ENCODE results near the gene USP12.
"Not testable (repeated sequence)": the region's sequence is repeated elsewhere in the genome, so short reads cannot be mapped to it uniquely, and the experiment has no call there.

The USP12 gene

GRCh38 chr13:27118428-27119054 lies 53.1 kb downstream of the USP12 start:
- no peak for DNase-seq

- DNase-seq: no peak
Observed at GRCh38 chr13:27117952-27118351, 53.7 kb downstream of the USP12 start.

GRCh38 chr13:27117158-27117557 lies 54.5 kb downstream of the USP12 start:
- no peak for DNase-seq

GRCh38 chr13:27113436-27113835 lies 58.2 kb downstream of the USP12 start:
- no peak for DNase-seq

- no peak for DNase-seq
Observed at GRCh38 chr13:27112006-27112405, 59.6 kb downstream of the USP12 start.

GRCh38 chr13:27110056-27110746 lies 61.4 kb downstream of the USP12 start:
- DNase-seq: no peak

- no peak for DNase-seq
Observed at GRCh38 chr13:27106144-27106543, 65.5 kb downstream of the USP12 start.

GRCh38 chr13:27104606-27105005 lies 67.0 kb downstream of the USP12 start:
- DNase-seq: no peak

GRCh38 chr13:27101847-27102246 lies 69.8 kb downstream of the USP12 start:
- no peak for DNase-seq

- DNase-seq: no peak
Observed at GRCh38 chr13:27101289-27101688, 70.3 kb downstream of the USP12 start.

- DNase-seq: no peak
Observed at GRCh38 chr13:27097691-27098090, 73.9 kb downstream of the USP12 start.

GRCh38 chr13:27091451-27091850 lies 80.2 kb downstream of the USP12 start:
- DNase-seq: no peak

- no peak for DNase-seq
Observed at GRCh38 chr13:27088619-27089018, 83.0 kb downstream of the USP12 start.

GRCh38 chr13:27086599-27087265 lies 84.9 kb downstream of the USP12 start:
- DNase-seq: no peak

GRCh38 chr13:27083183-27083582 lies 88.4 kb downstream of the USP12 start:
- DNase-seq: no peak

GRCh38 chr13:27081893-27082679 lies 89.5 kb downstream of the USP12 start:
- no peak for DNase-seq

- no peak for DNase-seq
Observed at GRCh38 chr13:27080018-27080948, 91.3 kb downstream of the USP12 start.

- DNase-seq: no peak
Observed at GRCh38 chr13:27079421-27079958, 92.1 kb downstream of the USP12 start.

- DNase-seq: no peak
Observed at GRCh38 chr13:27077451-27077850, 94.2 kb downstream of the USP12 start.

- no peak for DNase-seq
Observed at GRCh38 chr13:27076421-27076820, 95.2 kb downstream of the USP12 start.

- DNase-seq: no peak
Observed at GRCh38 chr13:27073186-27073585, 98.4 kb downstream of the USP12 start.

GRCh38 chr13:27066123-27066522 lies 105.5 kb downstream of the USP12 start:
- DNase-seq: not testable (repeated sequence)

Measured in stimulated activated naive CD4-positive, alpha-beta T cell treated with Interleukin-2 at 50 U/mL for 16 hours (primary cell).